ENCODE measurements around the gene PATL1. TPM values are rescaled to one million over a fixed set of nuclear protein-coding genes. Genes with fewer than 3 reads are reported as not detected.

PATL1 gene
- polyA plus RNA-seq, 1 of the 3 experiments (the other 2 are of a cell fraction): 20.5 TPM

GRCh38 chr11:59710136-59710847 is 41.5 kb upstream of the PATL1 start:
- peaks cover 29% of the 10 kb centered on the region for H3F3A ChIP-seq (replicated peaks; ENCODE audit: insufficient read depth)
- H4K20me1 ChIP-seq (ENCODE audit: insufficient read depth): no peaks in the 10 kb centered on the region
- 10% methylated on average over 3 of the region's 3 CpGs for WGBS (ENCODE audit: low lambda C conversion rate)
- H3K9me3 ChIP-seq: no peaks in the 10 kb centered on the region
- no peaks in the 10 kb centered on the region for H3K36me3 ChIP-seq (replicated peaks in 1 of 2; ENCODE audit: control insufficient read depth in 1 of 2, insufficient read depth in 2 of 2, low read length in 1 of 2)
- ChIA-PET CTCF (no interaction called here), POLR2A (no interaction called here)
- H2AFZ ChIP-seq (ENCODE audit: low read depth): peak overlapping the region; percentile 80; the same call in 1 of the 2 replicates
- peak overlapping the region in 1 of 2 experiments; percentile 62; a peak in 2 of 4 replicates for H3K27ac ChIP-seq (ENCODE audit: low read depth in 2 of 2, low read length in 1 of 2)
- no peaks in the 10 kb centered on the region for H3K9me2 ChIP-seq
- H3K79me2 ChIP-seq (ENCODE audit: insufficient read depth): no peaks in the 10 kb centered on the region
- H3K4me1 ChIP-seq (ENCODE audit: control insufficient read depth in 1 of 2, insufficient read depth in 2 of 2, low read depth in 1 of 2, low read length in 1 of 2): peaks cover 0 to 14% of the 10 kb centered on the region in 2 experiments; a peak in 1 of 4 replicates
- H3K4me2 ChIP-seq: peak overlapping the region; percentile 46
- H3K27me3 ChIP-seq (ENCODE audit: insufficient read depth): no peaks in the 10 kb centered on the region
- no peak for DNase-seq
- H3K4me3 ChIP-seq (ENCODE audit: low read depth in 2 of 2, low read length in 1 of 2): no peak overlapping the region
- peak overlapping the region; percentile 5; the same call in 1 of the 2 replicates for H3K9ac ChIP-seq
- TF ChIP-seq ELF1 (IDR thresholded peaks at IDR 0.05): no peak
- TF ChIP-seq CHD2 (IDR thresholded peaks at IDR 0.05; ENCODE audit: low read length, partially characterized antibody): no peak
- no peak for TF ChIP-seq RAD21 (IDR thresholded peaks at IDR 0.05; ENCODE audit: low read length)
- TF ChIP-seq FOSL2 (IDR thresholded peaks at IDR 0.05; ENCODE audit: borderline replicate concordance, low read depth): peak; percentile 23; the same call in 1 of the 2 replicates
- peak; percentile 56 for TF ChIP-seq TCF12 (IDR thresholded peaks at IDR 0.05)
- no peak for TF ChIP-seq MEF2A (IDR thresholded peaks at IDR 0.05; ENCODE audit: borderline replicate concordance, low read depth)
- no peak for TF ChIP-seq TAF1 (IDR thresholded peaks at IDR 0.05; ENCODE audit: borderline replicate concordance, low read depth, low read length)
- no peak for TF ChIP-seq RCOR1 (IDR thresholded peaks at IDR 0.05; ENCODE audit: low read length)
- no peak for TF ChIP-seq SMC3 (IDR thresholded peaks at IDR 0.05; ENCODE audit: low read depth, low read length)
- TF ChIP-seq IRF3 (IDR thresholded peaks at IDR 0.05; ENCODE audit: low read depth, low read length): no peak
- TF ChIP-seq FOXJ3 (CRISPR knock-in tag; IDR thresholded peaks at IDR 0.05): no peak
- no peak for TF ChIP-seq USF1 (IDR thresholded peaks at IDR 0.05; ENCODE audit: borderline replicate concordance, low read depth)
- TF ChIP-seq MXI1 (IDR thresholded peaks at IDR 0.05; ENCODE audit: low read depth, low read length): no peak
- TF ChIP-seq YY1 (IDR thresholded peaks at IDR 0.05; ENCODE audit: low read depth): no peak
- peak in 1 of 2 experiments; percentile 56; a peak in 2 of 4 replicates for TF ChIP-seq EP300 (IDR thresholded peaks at IDR 0.05; ENCODE audit: borderline replicate concordance in 1 of 2, low read depth in 1 of 2, low read length in 1 of 2)
- TF ChIP-seq RFX5 (IDR thresholded peaks at IDR 0.05; ENCODE audit: low read length): no peak
- TF ChIP-seq NRF1 (IDR thresholded peaks at IDR 0.05; ENCODE audit: low read depth, low read length): no peak
- TF ChIP-seq CTCF (IDR thresholded peaks at IDR 0.05): no peak
- no peak for TF ChIP-seq USF2 (IDR thresholded peaks at IDR 0.05; ENCODE audit: borderline replicate concordance, low read depth, low read length)
- no peak for TF ChIP-seq FOXM1 (IDR thresholded peaks at IDR 0.05; ENCODE audit: low read depth)
- TF ChIP-seq TEAD4 (IDR thresholded peaks at IDR 0.05; ENCODE audit: borderline replicate concordance, insufficient read depth): 0 out of 2 replicates have a peak, but pooled peaks have one; percentile 26
- TF ChIP-seq JUND (IDR thresholded peaks at IDR 0.05): peak; percentile 43; the same call in 1 of the 2 replicates
- no peak for TF ChIP-seq ZBTB33 (IDR thresholded peaks at IDR 0.05; ENCODE audit: borderline replicate concordance, low read depth)
- no peak for TF ChIP-seq NFIC (IDR thresholded peaks at IDR 0.05; ENCODE audit: borderline replicate concordance)
- TF ChIP-seq EZH2phosphoT487 (IDR thresholded peaks at IDR 0.05; ENCODE audit: borderline replicate concordance, low read depth): no peak
- TF ChIP-seq GABPA (IDR thresholded peaks at IDR 0.05; ENCODE audit: low read depth): no peak
- 0 out of 2 replicates have a peak, but pooled peaks have one; percentile 34 for TF ChIP-seq PBX3 (IDR thresholded peaks at IDR 0.05)

All from SK-N-SH (cell line).